ENCODE data around the gene TXNDC2. TPM values are rescaled to one million over a fixed set of nuclear protein-coding genes. Genes with fewer than 3 reads are reported as not detected.
"Not testable (repeated sequence)": the region's sequence is repeated elsewhere in the genome, so short reads cannot be mapped to it uniquely, and the experiment has no call there.

The TXNDC2 gene
- total RNA-seq, 1 experiment from 2014 or later: not detected

DNA sequence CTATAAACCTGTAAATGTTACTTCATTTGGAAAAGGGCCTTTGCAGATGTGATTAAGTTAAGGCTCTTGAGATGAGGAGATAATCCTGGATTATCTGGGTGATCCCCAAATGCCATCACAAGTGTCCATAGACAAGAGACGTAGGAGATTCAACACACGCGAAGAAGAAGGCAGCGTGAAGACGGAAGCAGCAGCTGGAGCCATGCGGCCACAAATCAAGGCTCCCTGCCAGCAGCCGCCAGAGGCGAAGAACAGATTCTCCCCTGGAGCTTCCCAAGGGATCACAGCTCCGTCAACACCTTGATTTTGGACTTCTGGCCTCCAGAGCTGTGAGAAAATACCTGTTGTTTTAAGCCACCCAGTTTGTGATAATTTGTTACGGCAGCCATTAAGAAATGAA lies 17.1 kb downstream of the TXNDC2 start:
- DNase-seq (ENCODE audit: low spot score): no peak
- in situ Hi-C loops (cut with HindIII; ENCODE audit: low sequenced_read_pairs): no loop called here

DNA sequence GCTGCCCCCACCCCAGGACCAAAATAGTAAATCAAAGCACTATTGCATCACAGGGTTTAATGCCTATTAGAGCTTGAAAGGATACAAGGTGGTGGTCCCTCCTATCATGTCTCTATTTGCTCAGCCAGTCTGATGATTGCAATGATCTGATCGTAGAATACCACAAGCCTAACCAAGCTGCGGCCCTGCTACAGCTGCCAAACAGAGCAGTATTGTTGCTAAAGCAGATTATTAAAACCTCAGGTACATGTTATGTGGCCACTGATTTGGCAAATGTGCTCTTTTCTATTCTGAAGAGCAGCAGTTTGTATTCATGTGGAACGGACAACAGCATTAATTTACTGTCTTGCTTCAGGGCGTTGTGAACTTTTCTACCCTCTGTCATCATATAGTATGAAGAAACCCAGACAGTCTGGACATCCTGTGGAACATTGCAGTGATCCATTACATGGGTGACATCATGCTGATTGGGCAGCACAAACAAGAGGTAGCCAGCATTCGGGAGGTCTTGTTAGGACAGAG lies 19.7 kb downstream of the TXNDC2 start:
- no peak for DNase-seq (ENCODE audit: low spot score)
- in situ Hi-C loops (cut with HindIII; ENCODE audit: low sequenced_read_pairs): no loop called here

DNA sequence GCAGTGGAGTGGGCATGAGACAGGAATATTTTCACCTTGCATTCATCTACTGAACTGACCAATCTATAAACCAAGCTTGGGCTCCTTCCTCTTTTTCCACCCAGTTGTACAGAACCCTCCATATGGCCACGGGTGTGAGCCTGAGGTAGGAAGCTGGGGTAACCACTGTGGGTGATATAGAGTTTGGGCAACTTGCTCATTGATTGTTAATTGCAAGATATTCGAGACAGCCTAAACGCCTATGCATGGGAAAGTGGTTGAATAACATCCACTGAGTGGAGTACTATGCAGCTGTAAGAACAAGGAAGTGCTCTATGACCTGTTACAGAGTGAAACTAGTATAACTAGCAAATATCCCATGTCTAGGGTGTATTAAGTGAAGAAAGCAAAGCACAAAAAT lies 20.7 kb downstream of the TXNDC2 start:
- DNase-seq (ENCODE audit: low spot score): no peak
- in situ Hi-C loops (cut with HindIII; ENCODE audit: low sequenced_read_pairs): no loop called here

DNA sequence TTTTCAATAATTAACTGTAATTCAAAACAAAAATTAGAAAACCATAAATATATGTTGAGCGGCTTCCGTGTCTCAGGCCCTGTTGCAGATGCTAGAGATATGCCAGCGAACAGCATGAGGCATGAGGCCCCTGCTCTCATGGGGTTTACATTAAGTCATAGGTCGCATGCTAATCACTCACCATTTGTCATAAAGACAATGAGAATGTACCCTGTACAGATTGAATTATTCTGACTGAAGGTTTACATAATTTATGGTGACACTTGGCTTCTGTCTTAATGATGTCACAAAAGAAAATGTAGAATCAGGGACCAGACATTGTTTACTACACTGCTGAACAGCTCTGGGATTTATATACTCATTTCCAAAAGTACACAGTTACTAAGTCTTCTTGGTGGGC lies 22.1 kb downstream of the TXNDC2 start:
- in situ Hi-C loops (cut with HindIII; ENCODE audit: low sequenced_read_pairs): no loop called here
- DNase-seq (ENCODE audit: low spot score): no peak

DNA sequence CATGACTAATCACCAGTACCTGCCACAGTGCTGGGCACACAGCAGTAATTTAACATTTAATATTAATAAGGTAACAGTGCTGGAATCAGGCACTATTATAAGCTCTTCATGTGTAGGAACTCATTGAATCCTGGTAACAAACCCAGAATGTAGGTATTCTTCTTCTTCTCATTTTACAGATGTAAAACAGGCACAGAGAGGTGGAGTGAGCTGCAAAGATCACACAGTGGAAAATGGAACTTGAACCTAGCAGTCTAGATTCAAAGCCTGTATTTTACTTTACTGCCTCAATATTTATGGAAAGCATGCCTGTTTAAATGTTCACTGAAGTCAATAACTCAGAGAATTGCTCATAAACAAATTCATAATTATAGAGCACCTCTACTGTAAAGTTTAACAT lies 24.3 kb downstream of the TXNDC2 start:
- in situ Hi-C loops (cut with HindIII; ENCODE audit: low sequenced_read_pairs): no loop called here
- DNase-seq (ENCODE audit: low spot score): no peak

DNA sequence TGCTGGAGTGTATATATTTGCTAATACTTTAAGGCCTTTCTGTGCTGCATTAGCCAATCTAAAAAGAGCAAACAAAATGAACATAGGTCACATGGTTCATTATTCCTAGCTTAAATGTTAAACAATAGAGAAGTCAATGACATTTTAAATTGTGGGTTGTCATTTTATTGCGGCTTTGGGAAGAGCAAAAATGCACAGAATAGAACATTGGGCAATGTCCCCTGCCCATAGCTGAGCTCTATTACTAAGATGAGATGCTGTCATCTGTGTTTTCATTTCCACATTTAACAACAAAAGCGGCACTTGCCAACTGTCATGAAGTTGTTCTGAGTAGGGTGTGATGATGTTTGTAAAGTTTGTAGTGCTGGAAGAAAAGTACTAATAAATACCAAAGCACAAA lies 24.9 kb downstream of the TXNDC2 start:
- in situ Hi-C loops (cut with HindIII; ENCODE audit: low sequenced_read_pairs): no loop called here
- DNase-seq (ENCODE audit: low spot score): no peak

DNA sequence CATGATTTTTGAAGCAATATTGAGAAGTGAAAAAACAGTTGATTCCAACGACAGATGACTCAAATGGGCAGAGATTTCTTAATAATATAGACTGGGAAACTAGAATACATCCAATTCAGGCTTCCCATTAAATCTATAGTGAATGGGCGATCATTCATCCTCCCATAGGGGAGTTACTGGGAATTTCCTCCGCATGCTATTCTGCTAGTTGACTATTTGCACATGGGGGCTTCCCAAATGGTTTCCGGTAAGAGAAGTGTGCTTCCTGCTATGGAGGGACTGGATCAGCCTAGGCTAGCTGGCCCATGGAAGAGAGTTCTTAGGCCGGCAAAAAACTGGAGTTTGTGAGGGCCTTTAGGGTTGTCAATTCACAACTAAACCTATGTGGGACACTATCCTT lies 25.5 kb downstream of the TXNDC2 start:
- in situ Hi-C loops (cut with HindIII; ENCODE audit: low sequenced_read_pairs): no loop called here
- no peak for DNase-seq (ENCODE audit: low spot score)

DNA sequence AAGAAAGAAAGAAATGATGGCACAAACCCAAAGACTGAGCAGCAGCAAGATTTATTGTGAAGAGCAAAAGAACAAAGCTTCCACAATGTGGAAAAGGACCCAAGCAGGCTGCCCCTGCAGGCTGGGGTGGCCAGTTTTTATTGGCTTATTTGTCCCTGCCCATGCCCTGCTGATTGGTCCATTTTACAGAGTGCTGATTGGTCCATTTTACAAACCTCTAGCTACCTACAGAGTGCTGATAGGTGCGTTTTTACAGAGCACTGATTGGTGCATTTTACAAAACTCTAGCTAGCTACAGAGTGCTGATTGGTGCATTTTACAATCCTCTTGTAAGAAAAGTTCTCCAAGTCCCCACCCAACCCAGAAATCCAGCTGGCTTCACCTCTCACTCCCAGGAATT lies 26.5 kb downstream of the TXNDC2 start:
- not testable (repeated sequence) for DNase-seq (ENCODE audit: low spot score)

DNA sequence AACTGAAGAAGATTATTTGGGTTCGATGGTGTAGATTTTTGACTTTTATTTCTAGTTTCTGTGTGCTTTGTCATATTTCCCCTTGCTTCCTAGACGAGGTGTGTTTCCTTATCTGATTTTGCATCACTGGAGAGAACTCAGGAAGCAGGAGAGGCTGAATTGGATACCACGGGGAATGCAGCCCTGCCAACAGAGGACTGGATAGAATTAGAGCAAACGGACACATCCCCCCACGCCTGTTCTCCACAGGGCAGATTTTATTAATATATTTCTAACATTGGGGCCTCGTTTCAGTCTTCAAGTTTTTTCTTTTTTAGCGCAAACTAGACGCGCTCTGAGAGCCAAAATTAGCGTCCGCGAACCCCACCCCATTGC lies 27.4 kb downstream of the TXNDC2 start:
- in situ Hi-C loops (cut with HindIII; ENCODE audit: low sequenced_read_pairs): no loop called here
- no peak for DNase-seq (ENCODE audit: low spot score)

More for the DNA sequence above, 26.5 kb downstream of the TXNDC2 start:
- in situ Hi-C loops (cut with HindIII; ENCODE audit: low sequenced_read_pairs): not testable (repeated sequence)

DNA sequence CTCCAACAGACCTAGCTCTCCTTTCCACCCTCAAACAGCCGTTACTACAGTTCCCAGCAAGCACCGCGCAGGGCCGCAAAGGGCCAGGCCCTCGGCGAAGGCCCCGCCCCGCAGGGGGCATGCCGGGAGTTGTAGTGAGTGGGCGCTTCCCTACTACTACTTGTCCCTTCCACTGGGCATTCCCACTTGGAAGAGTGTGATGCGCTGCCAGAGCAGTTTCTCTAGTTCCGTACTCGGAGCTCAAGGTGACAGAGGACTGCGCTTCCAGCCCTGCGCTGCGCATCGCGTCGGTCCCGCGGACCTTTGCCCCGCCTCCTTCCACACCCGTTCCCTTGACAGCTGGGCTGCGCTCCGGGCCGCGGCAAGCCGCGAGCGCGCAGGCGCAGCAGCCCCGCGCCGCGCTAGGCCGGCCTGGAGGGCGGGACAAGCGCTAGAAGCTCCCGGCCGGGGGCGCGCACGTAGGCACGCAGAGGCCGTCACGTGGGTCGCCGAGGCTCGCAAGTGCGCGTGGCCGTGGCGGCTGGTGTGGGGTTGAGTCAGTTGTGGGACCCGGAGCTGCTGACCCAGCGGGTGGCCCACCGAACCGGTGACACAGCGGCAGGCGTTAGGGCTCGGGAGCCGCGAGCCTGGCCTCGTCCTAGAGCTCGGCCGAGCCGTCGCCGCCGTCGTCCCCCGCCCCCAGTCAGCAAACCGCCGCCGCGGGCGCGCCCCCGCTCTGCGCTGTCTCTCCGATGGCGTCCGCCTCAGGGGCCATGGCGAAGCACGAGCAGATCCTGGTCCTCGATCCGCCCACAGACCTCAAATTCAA lies 28.0 kb downstream of the TXNDC2 start, which contains the start of gene VAPA:
Gene VAPA (plus strand): TSS at position 491 of the 808 bp plus-strand sequence. CDS start 241 bp downstream, at position 732.
- in situ Hi-C loops (cut with HindIII; ENCODE audit: low sequenced_read_pairs): no loop called here
- peak; percentile 96 for DNase-seq (ENCODE audit: low spot score)

DNA sequence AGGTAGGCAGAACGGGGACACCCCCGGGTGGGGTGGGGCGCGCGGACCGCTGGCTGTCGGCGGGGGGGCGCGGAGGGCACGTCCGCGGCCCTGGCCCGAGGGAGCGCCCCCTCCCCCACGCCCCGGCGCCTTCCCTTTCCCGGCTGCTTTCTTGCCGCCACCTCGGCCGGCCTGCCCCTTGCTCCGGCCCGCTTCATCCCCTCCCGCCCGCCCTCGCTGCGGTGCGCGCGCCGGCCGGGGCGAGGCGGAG lies 28.5 kb downstream of the TXNDC2 start:
- DNase-seq (ENCODE audit: low spot score): no peak
- in situ Hi-C loops (cut with HindIII; ENCODE audit: low sequenced_read_pairs): no loop called here

DNA sequence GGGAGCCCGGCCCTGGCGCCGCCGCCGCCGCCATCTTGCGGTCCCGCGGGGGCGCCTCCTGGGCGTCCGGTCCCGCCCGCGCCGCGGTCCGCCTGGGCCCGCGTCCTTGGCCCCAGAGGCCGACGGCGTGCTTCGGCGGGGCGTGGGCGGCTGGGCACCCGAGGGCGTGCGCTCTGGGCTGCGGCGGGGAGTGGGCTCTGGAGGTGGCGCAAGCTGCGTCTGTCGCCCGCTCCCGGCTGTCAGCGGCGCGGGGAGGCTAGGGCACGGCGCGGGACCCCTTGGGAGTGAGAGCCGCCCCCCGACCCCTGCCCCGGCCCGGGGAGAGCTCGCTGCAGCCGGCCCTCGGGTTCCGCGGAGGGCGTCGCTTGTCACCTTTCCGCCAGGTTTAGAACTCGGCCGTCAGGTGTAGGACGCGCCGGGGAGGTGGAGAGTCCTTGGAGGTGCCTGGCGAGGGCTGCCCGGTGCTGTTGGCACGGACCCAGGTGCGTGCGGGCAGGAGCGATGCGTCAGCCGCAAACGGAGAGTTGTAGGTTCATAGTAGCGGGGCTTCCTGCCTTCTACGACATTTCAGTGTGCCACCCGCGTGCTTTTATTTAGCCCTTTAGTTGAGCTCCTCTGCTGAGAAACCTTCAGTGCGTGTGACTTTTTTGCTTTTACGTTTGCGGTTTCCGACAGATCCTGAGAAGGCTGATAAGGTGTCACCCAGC lies 29.0 kb downstream of the TXNDC2 start:
- in situ Hi-C loops (cut with HindIII; ENCODE audit: low sequenced_read_pairs): no loop called here
- DNase-seq (ENCODE audit: low spot score): peak; percentile 48

DNA sequence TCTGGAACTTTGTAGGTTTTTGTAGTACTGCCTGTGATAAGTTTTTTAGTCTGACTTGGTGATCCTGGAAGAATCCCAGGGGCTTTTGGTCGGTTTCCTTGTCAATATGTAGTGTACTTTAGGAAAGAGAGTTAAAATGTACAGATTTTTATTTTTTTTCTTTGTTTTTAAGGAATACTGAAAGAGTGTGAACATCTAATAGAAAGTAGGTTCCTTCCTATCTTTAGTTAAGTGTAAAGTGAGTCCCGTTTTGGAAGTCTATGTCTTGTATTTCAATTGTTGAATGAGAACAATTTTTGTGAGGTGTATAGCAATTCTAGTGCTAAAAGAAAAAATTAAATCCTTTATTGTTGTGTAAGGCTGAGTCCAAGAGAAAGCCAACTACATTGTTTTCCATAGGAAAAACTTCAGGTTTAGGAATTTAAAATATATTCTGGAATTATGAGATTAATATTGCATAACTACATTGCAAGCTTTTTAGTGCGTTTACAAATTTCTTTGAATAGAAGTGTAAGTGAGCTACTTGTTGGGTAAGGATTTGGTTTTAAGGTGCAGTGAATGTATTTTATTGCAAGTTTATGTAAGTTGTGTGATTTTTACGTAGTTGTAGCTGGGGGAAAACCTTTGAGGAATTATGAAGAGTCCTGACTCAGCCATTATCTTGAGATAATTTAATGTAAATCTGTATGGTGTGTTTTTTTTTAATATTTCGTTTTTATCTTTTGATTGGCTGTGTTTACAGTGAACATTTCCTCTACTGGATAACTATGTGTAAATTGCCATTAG lies 29.7 kb downstream of the TXNDC2 start:
- in situ Hi-C loops (cut with HindIII; ENCODE audit: low sequenced_read_pairs): no loop called here
- DNase-seq (ENCODE audit: low spot score): no peak

DNA sequence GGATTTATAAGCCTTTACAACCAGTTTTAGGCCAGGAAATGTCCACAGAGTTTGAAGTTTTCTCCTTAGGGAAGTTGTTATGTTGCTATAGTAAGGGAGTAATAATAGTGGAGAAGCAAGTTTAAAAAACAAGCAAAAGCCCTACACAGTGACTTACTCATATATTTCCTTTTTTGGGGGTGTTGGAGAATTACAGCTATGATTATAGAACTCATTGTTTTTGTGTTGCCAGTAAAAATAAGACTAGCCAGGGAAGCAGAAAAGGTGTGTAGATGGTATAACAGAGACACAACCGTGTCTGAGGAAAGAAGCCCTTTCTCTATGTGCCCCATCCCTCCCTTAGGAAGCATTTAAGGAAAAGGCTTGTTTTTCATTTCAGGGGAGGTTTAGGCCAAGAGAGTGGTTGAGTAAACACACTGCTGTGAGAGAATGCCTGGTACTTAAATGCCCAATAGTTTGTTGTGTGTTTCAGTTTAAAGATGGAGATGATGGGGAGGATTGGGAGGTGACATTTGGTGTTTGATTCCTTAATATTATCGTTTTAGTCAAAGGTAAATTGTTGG lies 30.4 kb downstream of the TXNDC2 start:
- DNase-seq (ENCODE audit: low spot score): no peak
- in situ Hi-C loops (cut with HindIII; ENCODE audit: low sequenced_read_pairs): no loop called here

DNA sequence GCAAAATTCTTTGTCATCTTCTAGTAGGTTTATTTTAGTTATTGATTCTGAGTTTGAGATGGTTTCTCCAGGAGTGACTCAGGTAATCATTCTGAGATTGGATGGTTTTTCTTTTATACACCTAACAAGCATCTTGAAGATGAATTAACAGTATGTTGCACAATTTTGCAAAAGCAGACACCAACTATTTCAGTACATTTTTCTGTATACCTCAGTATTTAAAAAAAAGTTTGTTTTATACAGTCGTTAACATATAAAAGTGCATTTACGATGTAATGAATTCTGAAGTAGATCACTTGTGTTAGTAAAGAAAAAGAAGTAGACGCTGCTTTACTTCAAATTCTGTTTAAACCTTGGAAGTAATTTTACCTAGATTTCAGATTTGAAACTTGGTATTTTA lies 31.0 kb downstream of the TXNDC2 start:
- in situ Hi-C loops (cut with HindIII; ENCODE audit: low sequenced_read_pairs): no loop called here

DNA sequence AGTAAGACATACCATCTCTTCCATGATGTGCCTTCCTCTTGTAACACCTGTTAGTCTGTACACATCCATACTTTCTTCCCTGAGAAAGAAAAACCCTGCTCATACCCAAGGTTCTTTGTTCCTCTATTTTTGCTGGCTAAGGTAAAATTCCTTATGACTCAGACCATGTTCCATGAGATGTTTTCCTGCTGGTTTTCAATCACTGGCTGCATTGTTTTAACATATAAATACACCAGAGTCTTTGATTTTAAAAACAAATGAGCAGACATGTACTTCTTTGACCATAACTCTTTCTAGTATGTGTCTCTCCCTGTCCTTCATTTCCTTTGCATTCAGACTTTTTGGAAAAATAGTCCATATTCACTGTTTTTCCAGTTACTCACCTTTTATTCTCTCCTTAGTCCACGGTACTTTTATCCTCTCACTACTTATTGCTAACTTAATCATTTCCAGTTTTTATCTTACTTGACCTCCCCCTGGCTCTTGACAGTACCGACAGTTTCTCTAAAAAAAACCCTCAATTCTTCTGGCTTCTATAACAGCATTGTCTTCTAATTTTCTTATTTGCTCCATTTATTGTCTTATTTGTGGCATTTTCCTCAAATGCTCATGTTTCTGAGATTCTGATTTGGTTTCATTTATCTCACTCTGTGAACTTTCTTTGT lies 32.4 kb downstream of the TXNDC2 start:
- in situ Hi-C loops (cut with HindIII; ENCODE audit: low sequenced_read_pairs): no loop called here
- DNase-seq (ENCODE audit: low spot score): no peak

More for the DNA sequence above, 31.0 kb downstream of the TXNDC2 start:
- no peak for DNase-seq (ENCODE audit: low spot score)

DNA sequence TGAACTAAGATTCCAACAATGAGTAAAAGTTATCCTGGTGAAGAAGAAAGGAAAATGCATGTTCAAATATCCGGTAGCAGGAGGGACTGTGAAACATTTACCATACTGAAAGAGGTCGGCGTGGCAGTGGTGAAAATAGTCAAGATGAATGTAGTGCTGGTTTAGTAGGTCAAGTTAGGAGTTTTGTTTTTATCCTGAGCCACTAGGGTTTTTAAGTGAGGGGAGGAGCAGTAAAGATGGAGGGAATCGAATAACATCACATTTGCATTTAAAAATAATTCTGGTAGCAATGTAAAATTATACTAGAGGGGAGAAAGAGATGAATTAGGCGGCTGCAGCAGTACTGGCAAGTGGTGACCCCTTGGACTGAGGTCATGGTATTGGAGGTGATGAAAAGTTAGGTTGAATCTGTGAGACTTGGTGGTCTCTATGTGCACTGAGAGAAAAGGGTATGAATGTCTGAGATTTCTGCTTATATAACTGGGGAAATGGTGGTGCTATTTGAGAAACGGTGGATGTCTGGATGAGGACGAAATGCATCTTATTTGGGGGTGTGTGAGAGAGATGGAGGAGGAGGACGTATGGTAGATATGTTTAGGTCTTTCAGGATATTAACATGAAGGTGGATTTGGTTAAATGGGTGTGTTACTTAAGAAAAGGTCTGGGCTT lies 33.9 kb downstream of the TXNDC2 start:
- DNase-seq (ENCODE audit: low spot score): no peak
- in situ Hi-C loops (cut with HindIII; ENCODE audit: low sequenced_read_pairs): no loop called here

DNA sequence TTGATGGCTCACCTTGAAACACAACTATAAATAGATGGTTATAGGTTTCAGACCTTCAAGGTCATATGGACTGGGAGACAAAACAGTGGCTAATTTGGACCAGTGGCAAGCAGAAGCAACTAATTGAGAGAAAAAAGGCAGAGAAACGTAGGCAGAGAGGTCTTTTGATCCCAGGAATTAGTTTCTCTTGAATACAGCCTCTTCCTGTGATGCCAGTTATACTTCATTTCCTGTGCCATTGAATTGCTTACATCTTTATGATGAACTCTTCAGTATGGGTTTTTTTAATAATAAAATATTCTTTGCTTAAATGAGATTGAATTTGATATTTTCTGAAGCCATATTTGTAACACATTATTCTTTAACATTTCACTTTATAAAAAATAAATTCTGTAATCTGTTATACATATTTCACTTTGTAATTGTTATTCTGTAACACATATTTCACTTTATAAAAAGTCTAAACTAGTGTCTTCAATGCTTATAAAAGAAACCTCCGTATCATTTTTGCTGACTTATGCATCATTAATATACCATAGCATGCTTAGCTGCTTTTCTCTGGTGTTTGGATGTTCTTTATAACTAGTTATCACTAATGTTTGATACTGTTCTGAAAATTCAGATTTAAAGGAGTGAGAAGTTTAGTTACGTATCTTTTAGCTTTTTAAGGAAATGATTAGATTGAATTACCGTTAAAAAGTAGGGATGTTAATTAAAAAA lies 37.0 kb downstream of the TXNDC2 start:
- in situ Hi-C loops (cut with HindIII; ENCODE audit: low sequenced_read_pairs): no loop called here
- no peak for DNase-seq (ENCODE audit: low spot score)

Data from G401 (cell line).